Measurements from ENCODE around the gene ORC3.

- TF ChIP-seq CTCF (optimal IDR thresholded peaks at IDR 0.05 in 1 of 3, IDR thresholded peaks at IDR 0.05 in 1 of 3, conservative IDR thresholded peaks at IDR 0.05 in 1 of 3; ENCODE audit: extremely low read depth in 1 of 3, insufficient read depth in 2 of 3, low read length in 3 of 3) = no peak
- no peak for TF ChIP-seq EZH2 (IDR thresholded peaks at IDR 0.05; ENCODE audit: low read length)
Observed at GRCh38 chr6:87639373-87639772, 49.4 kb downstream of the ORC3 start.

All from keratinocyte (primary cell).